Endothelial cell of umbilical vein (primary cell): ENCODE results near the gene SLC44A3.

Source experiments
- EZH2 ChIP-seq: IDR thresholded peaks from 2 replicates; pipeline ENCODE4 v1.6.1; 2012; ENCODE audit warnings: borderline replicate concordance, low read depth, mild to moderate bottlenecking, moderate library complexity, low read length, inconsistent platforms; ENCODE audit not compliant: severe bottlenecking
- MAX ChIP-seq: IDR thresholded peaks from 2 replicates; pipeline ENCODE4 v1.6.1; 2011; ENCODE audit not compliant: insufficient read depth, insufficient read length
- POLR2A ChIP-seq: IDR thresholded peaks from 2 replicates; pipeline ENCODE4 v1.6.1; 2012; ENCODE audit warnings: low read depth, mild to moderate bottlenecking, control low read depth, low read length
- POLR2AphosphoS5 ChIP-seq: IDR thresholded peaks from 2 replicates; pipeline ENCODE4 v1.6.1; 2012; ENCODE audit warnings: low read depth, mild to moderate bottlenecking, control low read depth, low read length, moderate library complexity; ENCODE audit not compliant: insufficient read depth
- TF ChIP-seq, protein P1 (sequence below), 2 donors: IDR thresholded peaks; 1 replicate in 1 of 2; 2 replicates in 1 of 2; pipeline ENCODE4 v1.5.1; 2011; ENCODE audit warnings: low read length in 2 of 2, mild to moderate bottlenecking in 2 of 2, moderate library complexity in 2 of 2, control low read depth in 1 of 2, inconsistent platforms in 1 of 2, low read depth in 1 of 2; ENCODE audit not compliant: insufficient read depth in 1 of 2; ENCODE audit errors: extremely low read depth in 1 of 2

- TF ChIP-seq, protein P1, sequence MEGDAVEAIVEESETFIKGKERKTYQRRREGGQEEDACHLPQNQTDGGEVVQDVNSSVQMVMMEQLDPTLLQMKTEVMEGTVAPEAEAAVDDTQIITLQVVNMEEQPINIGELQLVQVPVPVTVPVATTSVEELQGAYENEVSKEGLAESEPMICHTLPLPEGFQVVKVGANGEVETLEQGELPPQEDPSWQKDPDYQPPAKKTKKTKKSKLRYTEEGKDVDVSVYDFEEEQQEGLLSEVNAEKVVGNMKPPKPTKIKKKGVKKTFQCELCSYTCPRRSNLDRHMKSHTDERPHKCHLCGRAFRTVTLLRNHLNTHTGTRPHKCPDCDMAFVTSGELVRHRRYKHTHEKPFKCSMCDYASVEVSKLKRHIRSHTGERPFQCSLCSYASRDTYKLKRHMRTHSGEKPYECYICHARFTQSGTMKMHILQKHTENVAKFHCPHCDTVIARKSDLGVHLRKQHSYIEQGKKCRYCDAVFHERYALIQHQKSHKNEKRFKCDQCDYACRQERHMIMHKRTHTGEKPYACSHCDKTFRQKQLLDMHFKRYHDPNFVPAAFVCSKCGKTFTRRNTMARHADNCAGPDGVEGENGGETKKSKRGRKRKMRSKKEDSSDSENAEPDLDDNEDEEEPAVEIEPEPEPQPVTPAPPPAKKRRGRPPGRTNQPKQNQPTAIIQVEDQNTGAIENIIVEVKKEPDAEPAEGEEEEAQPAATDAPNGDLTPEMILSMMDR (IDR thresholded peaks at IDR 0.05; ENCODE audit: extremely low read depth in 1 of 2, insufficient read depth in 1 of 2, low read depth in 1 of 2, low read length in 2 of 2) = no peak
- TF ChIP-seq MAX (no peak), POLR2A (no peak), EZH2 (no peak), POLR2AphosphoS5 (no peak)
Measured at GRCh38 chr1:94874423-94874822, 54.3 kb downstream of the SLC44A3 start.
